ENCODE measurements around the gene DNAJC27.

DNAJC27 gene

DNA sequence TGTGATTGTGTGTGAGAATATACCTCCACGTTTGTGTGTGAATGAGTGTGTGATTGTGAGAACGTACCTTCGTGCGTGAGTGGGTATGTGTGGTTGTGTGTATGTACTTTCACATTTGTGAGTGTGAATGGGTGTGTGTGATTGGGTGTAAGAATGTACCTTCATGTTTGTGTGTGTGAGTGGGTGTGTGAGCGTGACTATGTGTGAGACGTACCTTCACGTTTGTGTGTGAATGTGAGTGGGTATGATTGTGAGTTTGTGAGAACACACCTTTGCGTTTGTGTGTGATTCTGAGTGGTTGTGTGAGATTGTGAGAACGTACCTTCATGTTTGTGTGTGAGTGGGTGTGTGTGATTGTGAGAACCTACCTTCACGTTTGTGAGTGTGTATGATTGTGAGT lies 45.9 kb downstream of the DNAJC27 start:
- DNase-seq = no peak

DNA sequence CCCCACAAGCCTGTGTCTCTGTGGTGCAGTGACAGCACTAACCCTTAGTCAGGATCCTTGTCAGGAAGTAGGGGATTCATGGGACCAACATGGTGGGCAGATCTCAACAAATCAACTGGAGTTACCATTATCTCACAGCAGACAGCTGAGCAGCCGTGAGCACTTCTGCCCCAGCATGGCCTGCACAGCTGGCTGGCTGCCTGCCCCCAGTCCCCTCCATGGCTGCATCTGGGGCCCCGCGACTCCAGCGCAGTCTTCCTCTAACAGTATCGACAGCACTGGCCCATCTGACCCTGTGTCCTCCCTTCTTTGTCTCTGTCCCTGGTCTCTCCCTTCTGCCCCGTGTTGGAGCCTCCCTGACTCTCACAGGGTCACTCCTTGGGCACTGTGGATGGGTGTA lies 47.0 kb downstream of the DNAJC27 start:
- no peak for DNase-seq

DNA sequence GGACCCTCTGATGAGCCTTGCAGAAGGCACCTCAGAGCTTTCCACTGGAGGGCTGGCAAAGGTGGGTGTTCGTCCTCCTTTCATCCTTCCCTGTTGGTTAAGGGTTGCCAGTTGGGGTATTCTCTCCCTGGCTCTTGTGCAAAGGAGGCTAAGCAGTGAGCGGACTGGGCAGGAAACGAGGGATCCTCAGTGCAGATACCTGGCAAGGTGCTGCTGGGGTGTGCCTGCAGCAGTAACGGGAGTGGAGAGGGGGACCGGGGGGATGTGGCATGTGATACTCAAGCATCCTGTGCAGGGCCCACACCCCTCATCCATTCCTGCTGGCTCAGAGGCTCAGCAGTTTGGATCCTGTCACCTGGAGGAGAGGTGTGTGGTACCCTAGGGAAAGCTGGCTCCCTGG lies 47.5 kb downstream of the DNAJC27 start:
- DNase-seq = no peak

DNA sequence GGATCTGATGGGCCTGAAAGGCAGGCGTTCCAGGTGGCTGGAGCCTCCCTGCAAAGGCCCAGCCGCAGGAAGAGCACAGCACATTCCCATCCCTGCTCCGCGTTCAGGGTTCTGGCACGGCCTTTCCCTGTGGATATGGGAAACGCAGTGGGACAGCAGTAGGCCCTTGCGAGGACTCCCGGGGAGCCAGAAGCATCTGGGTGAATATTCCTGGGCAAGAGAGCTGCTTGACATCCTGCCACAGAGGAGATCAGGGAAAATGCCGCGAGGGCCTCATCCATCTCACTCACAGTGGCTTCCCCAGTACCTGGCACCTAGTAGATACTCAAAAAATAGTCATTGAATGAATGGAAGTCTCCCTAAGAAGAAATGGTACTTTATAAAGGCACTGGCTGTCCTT lies 48.6 kb downstream of the DNAJC27 start:
- DNase-seq = no peak

DNA sequence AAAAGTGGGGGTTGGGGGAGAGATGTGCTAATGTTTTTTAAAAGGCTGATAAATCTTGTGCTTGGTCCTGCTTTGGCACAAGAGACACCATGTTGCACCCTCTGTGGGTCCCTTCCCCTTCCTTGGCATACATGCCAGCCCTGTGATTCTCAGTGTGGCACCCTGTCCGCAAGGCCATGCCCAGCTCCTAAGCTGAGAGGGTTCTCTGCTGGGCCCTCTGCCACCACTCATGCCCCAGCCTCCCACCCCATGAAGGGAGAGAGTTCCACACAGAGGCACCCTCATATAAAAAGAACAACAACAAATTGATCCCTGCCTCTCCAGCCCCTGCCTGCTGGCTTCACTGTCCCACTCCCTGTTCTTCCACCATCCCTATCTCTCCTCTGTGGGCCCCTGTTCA lies 49.2 kb downstream of the DNAJC27 start:
- no peak for DNase-seq

DNA sequence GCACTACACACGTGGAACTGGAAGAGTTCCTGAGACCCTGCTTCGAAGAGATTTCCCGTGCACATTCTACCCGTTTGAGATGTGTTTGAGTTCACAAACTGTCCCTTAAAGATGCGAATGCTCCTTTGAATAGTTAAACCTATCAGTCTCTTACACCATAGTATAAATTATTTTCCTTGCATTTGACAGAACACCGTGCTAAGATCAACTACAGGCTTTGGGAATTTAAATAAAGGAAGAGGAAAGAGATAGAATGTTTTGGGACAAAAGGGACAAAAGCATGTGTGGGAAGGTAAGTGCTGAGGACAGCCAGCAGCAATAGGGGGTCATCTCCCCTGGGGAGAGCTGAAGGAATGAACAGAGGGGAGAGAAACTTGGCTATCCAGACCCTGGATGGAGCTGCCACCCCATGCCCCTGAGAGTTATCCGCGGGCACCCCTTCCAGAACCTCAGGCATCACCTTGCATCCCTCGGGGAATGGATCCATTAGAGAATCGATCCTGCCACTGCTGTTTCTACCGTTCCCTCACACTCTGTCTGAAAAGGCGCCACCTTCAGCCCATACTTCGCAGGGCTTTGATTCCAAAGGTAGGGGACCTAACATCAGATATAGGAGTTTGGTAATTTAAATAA lies 50.8 kb downstream of the DNAJC27 start:
- no peak for DNase-seq

DNA sequence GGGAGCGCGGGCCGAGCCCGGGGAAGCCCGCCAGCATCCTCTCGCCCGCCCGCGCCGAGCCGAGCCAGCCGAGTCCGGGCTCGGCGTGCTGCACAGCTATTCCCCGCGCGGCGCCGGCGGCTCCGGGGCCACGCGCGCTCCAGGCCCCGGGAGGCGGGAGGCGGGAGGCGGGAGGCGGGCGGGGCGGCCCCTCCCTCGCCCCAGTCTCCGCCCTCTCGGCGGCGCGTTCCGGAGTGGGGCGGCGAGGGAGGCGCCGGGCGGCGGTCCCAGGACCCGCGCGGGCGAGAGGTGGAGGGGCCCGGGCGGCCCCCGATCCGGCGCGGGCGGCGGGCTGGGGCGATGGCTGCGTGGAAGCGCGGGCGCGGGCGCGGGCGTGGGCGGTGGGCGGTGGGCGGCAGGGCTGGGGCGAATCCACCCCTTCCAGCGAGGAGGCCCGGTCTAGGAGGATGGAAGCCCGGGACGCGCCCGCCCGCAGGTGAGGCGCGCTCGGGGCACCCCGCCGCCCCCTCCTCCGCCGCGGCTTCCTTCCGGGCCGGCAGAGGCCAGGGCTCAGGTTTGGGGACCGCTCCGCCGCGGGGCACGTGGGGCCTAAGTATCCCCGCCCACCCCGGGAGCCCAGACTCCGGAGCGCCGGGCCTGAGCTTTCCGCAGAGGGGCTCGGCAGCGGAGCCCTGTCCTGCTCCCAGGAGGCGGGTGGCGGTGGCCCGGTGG lies 51.5 kb downstream of the DNAJC27 start, which contains the start of gene ADCY3:
Gene ADCY3, minus strand, starts transcription at position 140 of the 711 bp plus-strand sequence. CDS start 1,250 bp downstream, outside the sequence.
- peak; percentile 72 for DNase-seq

DNA sequence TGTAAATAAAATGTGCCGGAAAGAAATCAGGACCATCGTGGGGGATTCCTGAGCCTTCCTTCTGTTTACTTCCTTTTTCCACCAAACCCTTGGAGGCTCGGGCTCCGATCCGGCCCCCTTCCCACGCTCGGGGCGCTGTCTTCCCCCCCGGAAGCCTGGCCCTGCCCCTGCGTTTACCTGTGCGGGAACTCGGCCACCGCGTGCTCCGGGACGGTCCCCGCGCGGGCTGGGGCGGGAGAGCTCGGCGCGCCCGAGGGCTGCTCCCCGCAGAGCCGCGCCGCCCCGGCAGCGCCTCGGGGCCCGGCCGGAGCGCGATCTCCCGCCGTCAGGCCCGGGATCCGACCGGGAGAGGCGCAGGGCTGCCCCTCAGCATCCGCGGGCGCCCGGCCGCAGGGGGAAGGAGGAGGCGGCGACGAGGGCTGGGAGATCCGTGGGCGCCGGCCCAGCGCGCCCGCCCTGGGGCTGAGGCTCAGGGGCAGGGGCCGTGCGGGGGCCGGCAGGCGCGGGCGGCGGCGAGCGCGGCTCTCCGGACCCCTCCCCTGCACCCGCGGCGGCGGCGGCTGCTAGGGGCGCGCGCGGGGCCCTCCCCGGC lies 52.2 kb downstream of the DNAJC27 start:
- DNase-seq = peak; percentile 59

DNA sequence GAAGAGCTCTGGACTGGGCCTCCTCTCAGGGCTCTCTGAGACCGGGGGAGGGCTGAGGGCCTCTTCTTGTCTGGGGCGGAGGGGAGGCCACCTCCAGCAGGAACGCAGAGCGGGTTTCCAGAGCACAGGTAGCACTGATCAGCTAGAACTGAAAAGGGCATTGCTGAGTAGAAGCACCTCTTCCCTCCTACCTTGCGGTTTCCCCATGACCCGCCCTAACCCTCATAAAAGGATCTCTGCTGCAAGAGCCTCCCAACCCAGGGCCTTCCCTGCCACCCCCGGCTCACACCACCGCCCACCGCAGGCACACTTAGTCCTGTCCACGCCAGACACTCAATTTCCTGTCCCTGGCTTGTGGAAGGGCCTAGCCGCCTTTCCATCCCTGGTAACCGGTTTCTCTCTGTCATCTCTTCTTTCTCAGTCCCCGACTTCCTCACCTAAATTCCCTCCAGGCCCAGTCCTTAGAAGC lies 52.7 kb downstream of the DNAJC27 start:
- DNase-seq = no peak

DNA sequence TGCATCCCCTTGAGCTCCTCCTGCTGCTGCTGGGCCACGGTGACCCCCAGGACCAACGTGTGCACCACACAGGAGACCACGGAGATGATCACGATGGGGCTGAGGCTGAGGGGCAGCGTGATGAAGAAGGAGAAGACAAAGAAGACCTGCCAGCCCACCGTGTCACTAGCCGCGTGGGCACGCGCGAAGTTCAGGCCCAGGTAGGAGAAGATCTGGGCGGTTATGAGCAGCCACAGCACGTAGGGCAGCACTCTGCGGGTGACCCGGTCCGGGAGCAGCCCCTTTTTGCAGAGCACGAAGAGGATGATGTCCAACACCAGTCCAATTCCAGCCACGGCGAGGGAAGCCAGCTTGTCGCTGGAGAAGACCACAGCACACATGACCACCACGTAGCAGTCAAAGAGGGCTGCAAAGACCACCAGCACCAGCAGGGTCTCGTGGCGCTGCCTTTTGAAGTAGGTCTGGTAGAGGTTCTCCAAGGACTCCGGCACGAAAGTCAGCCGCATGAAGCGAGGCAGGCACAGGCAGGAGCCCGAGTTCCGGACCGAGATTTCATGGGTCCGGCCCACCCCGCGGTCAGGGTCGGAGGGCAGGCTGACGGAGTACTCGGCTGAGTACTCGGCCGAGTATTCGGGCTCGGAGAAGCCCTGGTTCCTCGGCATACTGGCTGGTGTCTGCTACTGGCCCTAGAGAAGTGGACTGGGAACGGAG lies 53.3 kb downstream of the DNAJC27 start:
- DNase-seq = no peak

DNA sequence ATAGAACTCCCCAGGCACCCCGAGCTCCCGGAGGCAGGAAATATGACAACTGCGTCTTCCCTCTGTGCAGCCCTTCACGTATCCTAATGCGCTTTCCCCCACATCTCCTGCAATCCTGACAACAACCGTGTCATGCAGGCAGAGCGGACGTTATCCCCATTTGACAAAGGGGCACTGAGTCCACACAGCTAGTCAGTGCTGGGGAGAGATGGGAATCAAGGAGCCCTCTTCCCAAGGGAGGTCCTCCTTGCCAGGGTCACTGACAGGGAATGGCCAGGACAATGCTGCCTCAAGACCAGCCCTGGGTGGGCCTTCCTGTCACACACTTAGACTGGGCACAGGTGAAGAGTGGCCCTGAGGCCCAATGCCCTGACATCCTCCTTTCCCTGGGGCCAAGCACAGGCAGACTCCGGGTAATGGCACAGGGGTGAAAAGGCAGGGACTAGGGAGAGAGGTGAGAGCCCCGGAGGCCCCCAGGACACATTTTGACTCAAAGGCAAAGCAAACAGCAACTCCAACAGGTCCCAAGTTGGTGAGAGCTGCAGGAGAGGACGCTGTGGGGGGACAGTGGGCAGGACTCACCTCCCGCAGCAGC lies 53.9 kb downstream of the DNAJC27 start:
- no peak for DNase-seq

DNA sequence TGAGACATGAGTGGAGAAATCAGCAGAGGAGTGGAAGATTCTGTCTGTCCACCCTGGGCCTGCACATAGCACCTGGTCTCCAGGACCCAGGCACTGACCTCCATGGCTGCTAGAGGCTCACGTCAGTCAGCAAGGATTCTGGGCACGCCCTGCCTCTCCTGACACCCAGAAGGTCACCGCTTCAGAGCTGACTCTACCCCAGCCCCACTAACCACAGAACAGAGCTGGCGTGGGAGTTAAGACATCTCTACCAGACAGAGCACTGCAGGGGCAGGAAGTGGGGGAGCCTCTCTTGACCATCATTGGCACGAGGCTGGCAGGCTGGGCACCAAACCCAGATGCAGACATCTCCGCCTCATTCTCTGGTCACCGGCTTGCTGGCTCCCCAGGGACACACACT lies 54.7 kb downstream of the DNAJC27 start:
- no peak for DNase-seq

DNA sequence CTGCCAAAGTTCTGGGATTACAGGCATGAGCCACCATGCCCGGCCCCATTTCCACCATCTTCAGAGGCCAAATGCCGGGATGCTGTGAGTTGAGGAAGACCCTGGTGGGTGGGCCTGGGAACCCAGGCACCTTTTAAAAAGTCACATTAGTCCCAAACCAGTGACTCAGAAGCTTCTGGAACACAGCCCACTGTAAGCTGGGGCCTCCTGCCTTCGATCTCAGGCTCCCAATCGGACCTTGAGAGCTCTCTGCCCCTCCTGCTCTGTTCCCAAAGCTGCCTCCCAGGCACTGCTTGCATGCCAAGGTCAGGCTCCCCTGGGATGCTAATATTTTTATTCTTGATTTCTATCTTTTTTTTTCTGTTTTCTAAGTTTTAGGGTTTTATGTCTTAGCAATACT lies 56.0 kb downstream of the DNAJC27 start:
- no peak for DNase-seq

DNA sequence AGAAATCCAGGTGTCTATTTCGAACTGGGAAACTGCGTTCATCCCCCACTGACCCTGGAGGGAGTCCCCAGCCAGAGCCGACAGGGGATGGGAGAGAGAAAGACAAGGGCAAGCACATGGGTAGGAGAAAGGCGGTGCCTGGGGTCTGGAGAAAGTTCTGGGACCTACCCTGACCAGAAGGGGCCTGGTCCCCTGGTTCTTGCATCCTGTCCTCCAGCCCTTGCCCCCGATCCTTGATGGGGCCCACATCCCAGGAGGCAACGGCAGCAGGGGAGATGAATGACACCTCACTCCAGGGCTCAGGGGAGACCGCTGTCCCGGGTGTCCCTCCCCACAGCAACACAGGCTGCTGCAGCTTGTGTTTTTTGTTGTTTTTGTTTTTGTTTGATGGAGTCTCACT lies 56.6 kb downstream of the DNAJC27 start:
- DNase-seq = no peak

DNA sequence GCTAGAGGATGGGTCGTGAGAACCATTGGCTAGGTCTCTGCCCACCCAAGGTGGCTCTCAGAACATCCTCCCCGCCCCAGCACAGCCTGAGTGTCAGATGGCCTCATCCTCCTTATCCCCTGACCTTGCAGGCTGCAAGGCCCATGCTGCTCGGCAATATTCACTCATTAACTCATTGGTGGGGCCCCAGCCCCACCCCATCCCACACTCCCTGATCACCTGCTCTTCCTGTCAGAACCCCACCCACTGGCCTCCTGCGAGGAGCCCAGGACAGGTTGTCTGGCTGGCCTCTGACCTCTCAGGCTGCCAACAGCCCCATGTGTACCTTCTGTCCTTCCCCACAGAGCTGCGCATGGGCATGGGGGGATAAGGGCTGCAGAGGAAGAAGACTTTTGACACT lies 57.0 kb downstream of the DNAJC27 start:
- no peak for DNase-seq

DNA sequence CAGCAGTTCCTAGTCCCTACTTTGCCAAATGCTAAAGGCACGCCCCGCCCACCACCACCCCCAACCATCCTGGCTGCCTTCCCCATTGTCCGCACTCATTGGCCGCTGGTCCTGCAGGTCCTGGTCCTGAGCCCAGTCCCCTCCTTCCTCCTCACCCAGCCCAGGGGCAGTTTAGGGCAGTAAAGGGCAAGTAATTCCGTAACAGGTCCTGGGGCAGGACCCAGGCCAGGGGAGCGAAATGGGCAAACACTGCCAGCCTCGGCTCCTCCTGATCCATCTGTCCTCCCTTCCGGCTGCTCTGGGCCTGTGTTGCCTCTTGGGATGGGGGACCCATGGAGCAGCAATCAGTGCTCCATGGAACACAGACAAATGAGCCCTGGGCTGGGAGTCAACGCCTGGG lies 57.8 kb downstream of the DNAJC27 start:
- no peak for DNase-seq

DNA sequence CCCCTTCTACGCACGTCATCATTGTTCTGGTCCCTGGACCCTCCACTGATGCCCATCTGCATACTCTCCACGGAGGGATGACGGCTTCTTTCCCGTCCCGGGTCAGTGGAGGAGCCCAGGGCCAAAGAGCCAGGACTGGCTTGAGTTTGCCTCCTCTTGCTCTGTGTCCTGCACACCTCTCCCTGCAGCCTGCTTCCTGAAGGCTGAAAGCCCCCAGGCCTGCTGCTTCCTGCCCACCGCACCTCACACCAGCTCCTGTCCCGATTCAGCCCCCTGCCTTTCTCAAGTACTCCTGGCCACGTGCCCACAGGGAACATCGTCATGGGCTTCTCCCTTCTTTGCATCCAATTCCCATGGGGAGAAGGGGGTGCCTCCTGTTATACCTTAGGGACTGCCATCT lies 58.8 kb downstream of the DNAJC27 start:
- no peak for DNase-seq

DNA sequence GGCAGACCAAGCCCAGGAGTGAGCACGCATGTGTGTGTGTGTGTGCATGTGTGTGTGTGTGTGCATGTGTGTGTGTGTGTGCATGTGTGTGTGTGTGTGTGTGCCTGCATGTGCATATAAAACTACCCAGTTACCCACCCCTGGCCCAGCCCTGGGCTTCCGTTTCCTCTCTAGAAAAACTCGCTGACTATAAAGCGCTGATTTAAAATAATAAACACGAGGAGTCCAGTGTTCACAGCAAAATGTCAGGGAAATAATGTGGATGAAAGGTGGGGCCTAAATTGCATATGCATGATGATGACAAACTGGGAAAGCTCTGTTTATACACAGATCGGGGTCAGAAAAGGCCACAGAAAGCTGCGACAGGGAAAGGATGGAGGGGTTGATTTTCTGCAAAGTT lies 59.2 kb downstream of the DNAJC27 start:
- DNase-seq = no peak

DNA sequence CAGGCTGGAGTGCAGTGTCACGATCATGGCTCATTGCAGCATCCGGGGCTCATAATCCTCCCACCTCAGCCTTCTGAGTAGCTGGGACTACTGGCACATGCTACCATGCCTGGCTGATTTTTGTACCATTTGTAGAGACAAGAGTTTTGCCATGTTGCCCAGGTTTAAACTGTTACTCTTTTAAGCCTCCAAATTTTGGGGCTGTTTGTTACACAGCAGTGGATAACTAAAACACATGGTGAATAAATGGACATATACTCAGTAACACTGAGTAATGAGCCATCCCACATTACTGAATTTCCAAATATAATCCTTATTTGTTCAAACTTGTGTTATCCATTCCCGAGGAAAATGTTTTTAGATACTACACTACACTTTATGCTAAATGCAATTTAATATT lies 61.5 kb downstream of the DNAJC27 start:
- DNase-seq = no peak

DNA sequence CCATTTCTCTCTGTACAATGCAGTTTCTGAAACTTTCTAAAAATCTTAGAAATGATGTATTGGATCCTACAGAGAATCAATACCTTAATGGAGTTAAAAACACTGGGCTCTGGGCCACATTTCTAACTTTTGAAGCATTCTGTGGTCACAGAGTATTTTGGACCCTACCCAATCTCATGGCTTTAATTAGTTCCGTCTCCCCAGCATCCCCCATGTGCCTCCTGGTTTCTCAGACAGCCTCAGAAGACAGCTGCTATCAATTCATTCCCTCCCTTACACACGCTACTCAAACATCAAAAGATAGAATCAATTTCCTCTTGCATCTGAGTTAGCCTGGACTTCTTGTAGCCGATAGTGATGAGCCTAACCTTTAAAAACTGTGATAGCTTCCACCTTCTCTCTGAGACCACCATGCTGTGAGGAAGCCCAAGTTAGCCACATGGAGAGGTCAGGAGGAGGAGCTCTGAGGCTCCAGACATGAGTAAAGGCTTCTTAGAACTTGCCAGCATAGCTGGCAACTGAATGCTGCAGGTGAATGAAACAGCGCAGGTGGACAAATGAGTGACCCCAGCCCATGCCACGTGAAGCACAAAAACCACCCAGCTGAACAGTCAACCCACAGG lies 62.1 kb downstream of the DNAJC27 start:
- DNase-seq = no peak

DNA sequence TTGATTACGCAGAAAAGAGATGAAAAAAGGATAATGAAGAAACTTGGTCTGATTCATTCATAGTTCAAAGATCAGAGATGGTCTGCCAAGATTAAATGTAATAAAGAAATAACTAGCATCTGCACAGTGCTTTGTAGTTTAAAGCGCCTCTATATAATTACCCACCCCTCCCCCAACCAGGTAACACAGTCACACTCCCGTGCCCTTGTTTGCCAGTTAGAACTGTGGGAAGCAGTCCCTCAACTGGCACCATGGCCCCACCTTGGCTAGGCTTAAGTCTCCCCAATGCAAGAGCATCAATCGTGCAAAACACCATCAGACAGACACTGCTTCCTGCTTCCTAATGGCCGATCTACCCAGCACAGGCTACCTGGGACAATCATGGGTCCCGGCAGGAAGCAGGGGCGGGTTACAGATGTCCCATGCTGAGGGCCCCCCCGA lies 63.3 kb downstream of the DNAJC27 start:
- no peak for DNase-seq

DNA sequence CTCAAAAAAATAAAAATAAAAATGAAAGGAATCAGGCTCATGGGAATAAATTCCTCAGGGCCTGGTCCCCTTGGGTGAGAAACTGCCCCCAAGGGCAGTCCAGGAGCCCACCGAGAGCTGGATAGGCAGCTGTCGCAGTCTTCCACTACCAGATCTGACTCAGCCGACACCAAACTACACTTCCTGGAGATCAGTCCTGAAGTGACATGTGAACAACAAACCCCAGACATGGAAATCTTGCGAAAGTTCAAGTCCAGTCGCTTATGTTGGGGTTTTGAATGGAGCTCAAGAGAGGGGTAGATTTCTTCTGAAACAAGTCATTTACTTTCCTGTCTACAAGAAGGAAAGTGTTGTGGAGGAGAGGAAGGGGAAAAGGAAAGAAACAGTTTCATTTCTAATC lies 64.6 kb downstream of the DNAJC27 start:
- no peak for DNase-seq
